Adrenal gland (tissue), 5 donors: ENCODE data around the gene WDR19.

ENCODE experiments used
- POLR2A ChIP-seq, 2 donors: fragments of 450-650 bp; IDR thresholded peaks; one replicate each; pipeline ENCODE4 v1.6.1; 2017; ENCODE audit warnings: antibody characterized with exemption in 2 of 2, mild to moderate bottlenecking in 2 of 2, moderate library complexity in 1 of 2
- TF ChIP-seq, protein P1 (sequence below), 6 experiments: fragments of 450-650 bp in 4 of 6; fragments of 200-600 bp in 2 of 6; sonication (generic) in 1 of 6; IDR thresholded peaks; 1 replicate in 5 of 6; 2 replicates in 1 of 6; pipeline versions ENCODE4 v1.5.1 to v1.8.0; 2016 to 2021; ENCODE audit warnings: antibody characterized with exemption in 6 of 6, mild to moderate bottlenecking in 2 of 6, moderate library complexity in 1 of 6
- donor health status: DM: no; HTN: no; CAD: no.

DNA sequence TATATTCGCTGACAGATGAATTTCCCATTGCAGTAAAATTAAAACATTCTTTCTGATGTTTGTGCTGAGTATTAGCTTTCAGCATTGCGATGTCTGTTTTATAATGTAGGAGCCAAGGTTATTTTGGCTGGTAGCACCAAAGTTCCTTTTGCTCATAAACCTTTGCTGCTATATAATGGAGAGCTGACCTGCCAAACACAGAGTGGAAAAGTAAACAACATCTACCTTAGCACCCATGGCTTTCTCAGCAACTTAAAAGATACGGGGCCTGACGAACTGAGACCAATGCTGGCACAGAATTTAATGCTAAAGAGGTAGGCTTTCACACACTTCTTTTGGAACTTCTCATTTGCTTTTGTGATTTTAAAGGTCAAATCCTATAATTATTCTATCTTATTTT lies 46.0 kb downstream of the WDR19 start:
- TF ChIP-seq, protein P1, sequence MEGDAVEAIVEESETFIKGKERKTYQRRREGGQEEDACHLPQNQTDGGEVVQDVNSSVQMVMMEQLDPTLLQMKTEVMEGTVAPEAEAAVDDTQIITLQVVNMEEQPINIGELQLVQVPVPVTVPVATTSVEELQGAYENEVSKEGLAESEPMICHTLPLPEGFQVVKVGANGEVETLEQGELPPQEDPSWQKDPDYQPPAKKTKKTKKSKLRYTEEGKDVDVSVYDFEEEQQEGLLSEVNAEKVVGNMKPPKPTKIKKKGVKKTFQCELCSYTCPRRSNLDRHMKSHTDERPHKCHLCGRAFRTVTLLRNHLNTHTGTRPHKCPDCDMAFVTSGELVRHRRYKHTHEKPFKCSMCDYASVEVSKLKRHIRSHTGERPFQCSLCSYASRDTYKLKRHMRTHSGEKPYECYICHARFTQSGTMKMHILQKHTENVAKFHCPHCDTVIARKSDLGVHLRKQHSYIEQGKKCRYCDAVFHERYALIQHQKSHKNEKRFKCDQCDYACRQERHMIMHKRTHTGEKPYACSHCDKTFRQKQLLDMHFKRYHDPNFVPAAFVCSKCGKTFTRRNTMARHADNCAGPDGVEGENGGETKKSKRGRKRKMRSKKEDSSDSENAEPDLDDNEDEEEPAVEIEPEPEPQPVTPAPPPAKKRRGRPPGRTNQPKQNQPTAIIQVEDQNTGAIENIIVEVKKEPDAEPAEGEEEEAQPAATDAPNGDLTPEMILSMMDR (IDR thresholded peaks at IDR 0.05): no peak
- no peak for TF ChIP-seq POLR2A (IDR thresholded peaks at IDR 0.05)
